ENCODE results near the gene SLC4A5.

SLC4A5 gene

DNA sequence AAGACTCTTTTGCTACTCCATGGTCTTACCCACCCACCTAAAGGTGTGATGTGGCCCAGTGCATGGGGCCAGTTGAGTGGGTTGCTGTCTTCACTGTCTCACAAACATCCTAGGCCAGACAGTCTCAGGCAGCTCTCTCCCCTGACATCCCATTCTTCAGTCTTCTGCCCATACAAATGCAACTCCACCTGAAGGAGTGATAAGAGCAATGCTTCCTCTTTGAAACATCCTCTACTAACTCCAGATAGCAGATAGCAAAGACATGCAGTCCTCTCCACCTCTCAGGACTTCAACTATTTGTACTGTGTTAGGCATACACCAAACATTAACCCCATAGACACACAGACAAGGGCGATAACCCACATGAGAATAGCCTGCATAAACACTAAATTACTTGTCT lies 73.5 kb downstream of the SLC4A5 start:
- DNase-seq (ENCODE audit: low read depth), result no peak

DNA sequence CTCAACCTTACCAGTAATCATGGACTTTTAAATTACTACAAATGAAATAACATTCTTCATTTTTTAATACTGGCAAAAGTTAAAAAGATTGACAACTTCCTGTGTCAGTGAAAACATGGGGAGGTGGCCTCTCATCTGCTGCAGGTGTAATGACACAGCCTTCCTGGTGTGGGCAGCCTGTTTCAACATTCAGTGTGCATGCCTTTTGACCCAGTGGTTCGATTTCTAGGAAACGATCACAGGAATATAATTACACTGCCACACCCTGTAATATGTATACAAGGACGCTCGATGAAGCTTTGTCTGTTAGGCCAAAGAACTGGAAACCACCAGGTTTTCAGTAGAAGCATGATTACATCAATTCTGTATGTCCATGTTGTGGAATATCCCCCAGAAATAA lies 76.1 kb downstream of the SLC4A5 start:
- no peak for DNase-seq (ENCODE audit: low read depth)

DNA sequence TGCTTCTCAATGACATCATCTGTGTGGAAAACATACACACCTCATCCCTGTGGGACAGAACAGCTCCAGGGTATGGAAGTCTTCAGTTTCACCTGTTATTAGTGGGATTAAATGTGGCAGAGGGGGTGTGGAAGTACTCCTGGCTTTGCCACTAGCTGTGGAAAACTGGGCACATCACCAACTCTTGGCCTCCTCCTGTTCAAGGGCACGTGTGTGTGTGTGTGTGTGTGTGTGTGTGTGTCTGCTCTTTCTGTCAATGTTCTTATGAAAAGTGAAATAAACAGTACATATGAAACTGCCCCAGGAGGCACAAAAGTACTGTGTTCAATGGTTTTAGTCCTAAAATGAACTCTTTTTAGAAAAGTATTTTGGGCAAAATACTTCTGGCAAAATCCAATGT lies 78.9 kb downstream of the SLC4A5 start:
- DNase-seq (ENCODE audit: low read depth), result no peak

DNA sequence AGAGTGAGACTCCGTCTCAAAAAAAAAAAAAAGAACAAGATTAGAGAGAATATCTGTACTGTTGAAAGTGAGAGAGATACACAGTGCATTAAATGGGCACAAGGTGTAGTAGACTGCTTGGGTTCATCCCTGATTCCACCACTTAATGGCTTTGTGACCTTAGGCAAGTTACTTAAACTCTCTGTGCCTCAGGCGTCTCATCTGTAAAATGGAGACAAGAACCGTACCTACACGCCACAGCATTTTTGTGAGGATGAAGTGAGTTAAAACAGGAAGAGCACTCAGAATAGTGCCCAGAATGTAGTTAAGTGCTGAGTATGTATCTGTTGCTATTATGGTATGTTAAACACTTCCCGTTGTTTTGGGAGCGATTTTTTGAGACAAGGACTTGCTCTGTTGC lies 80.5 kb downstream of the SLC4A5 start:
- DNase-seq (ENCODE audit: low read depth), result no peak

DNA sequence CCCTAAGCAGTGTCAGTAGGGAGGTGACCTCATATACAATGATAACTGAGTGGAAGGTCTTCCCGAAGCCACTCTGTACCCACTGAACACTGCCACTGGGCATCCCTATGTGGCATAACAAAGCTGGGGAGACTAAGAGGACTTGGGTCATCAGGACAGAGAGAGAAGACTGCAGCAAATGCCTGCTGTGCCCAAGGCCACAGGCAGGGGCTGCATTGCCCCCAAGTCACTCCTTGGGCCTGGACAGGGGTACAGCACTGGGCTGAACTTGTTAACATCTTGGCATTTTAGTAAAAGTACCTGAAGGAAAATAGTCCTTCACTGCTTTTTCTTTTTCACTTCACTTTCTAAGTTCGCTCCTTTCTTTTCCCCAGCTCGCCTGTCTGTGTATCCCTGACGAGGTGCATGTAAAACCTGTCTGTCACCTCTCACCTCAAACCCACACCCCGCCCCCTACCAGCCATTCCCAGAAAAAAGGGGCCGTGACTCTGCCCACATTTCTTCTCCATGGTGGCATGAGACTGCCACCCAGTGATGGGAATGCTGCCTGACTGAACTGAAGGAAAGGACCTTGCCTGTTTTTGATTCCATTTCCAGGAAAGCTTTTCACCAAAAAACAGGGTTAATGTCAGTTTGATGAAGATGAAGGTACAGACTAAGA lies 81.9 kb downstream of the SLC4A5 start:
- DNase-seq (ENCODE audit: low read depth), result no peak

DNA sequence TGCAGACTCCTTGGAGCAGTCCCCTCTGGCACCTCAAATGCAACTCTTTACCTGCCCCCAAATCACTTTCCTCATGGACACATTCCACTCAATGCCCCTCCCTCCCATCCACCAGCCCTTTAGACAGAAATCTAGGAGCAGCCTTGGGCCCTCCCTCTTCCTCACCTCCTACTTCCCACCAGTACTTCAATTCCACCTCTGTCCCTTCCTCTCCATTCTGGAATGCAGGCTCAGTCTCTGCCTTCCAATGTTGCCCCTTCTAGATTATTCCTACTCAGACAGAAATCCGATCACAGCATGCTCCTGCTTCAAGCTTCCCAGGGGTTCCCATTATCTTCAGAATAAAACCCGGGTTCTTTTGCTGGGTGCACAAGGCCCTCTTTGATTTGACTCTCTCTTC lies 82.7 kb downstream of the SLC4A5 start:
- no peak for DNase-seq (ENCODE audit: low read depth)

DNA sequence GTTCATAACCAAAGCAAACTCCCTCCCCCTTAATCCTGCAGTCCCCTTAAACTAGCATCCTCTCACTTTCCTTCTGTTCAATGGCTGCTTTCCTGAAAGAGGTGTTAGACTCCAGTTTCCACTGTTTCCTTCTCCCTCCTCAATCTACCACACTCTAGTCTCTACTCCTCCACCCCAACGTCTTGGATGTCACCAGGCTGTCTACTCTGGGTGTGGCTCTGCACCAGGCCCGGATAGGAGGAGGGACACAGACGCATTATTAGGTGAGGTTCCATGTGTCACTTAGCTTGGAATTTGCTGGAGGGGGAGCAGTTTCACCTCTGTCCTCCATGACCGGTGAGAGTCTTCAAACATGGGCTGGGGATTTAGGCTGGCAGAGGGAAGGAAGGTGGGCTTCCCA lies 83.5 kb downstream of the SLC4A5 start:
- no peak for DNase-seq (ENCODE audit: low read depth)

DNA sequence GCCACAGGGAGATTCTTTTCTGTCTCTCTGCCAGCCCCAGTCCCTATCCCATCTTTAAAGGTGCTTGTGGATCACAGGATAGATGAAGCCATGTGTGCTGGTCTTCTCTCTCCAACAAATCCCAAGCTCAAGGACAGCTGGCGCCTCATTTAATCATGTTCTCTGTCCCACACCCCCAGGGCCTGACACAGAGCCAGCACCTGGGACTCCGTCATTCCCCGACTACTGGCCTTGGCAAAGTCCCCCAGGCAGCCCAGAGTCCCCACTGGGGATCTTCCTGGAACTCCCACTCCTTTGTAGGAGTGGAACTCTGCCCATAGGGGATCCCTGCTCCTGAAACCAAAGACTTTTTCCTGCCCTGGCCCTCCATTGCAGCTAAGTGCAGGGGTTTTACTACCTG lies 84.0 kb downstream of the SLC4A5 start:
- no peak for DNase-seq (ENCODE audit: low read depth)

DNA sequence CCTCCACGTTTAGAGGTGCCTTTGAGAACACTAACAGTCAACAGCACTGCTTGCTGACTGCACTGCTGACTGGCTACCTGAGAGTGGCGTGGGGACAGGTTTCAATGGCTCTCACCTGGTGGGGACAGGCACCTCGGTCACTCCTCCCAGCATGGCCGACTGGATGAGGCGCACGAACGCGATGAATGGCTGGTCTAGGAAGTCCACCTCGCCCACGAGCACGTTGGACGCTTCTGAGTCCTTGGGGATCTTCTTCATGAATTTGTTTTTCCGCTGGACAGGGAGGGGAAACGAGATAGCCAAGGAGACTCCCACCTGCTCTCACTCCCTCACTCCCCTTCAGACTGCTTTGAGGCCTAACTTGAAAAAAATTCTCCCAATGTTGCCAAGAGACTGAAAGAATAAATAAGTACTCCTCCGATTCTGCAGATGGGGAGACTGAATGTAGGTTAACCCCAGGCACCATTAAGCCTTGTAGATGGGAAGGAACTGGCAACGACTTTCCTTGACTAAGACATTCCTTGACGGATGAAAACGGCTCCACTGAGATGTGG lies 87.5 kb downstream of the SLC4A5 start:
- no peak for DNase-seq (ENCODE audit: low read depth)

DNA sequence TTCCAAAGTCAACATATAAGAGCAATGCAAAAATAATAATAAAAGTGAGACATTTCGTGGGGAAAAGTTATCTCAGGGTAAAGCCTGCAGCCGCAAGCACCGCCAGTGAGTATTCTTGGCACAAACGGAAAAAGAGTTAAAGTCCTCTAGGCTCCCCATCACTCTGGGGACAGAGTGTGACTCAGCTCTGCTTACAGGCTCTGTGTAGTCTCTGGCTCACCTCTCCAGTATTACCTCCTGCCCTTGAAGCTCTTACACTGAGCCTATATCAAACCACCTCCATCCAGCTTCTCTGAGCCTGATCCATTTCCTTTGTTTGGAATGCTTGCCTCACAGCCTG lies 89.3 kb downstream of the SLC4A5 start:
- no peak for DNase-seq (ENCODE audit: low read depth)

DNA sequence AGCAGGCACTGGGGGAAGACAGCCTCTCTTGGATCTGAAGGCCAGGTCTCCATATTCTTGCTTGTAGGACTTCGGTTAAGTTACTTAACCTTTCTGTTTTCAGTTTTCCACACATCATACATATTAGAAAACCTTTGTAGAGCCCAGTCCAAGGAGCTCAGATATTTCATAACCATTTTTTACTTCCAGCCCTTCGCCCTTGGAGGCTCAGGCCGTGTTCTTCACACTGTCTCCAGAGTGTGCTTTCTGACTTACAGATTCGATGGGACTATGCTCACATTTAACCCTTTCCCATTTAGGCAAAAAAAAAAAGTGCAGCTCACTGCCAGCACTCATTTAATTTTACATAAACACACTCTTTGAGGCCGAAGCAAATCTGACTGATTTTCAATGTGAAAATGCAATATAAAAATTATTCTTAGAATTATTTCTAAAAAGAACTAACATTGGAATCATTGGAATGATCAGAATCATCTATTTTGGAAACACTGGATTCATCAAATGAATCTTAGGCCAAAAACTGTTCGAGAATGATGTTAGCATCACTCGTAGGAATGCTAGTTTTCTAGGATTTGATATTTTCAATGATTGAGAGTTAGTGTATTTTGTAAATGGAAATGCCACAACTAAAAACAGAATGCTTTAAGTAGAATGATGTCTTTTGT lies 89.8 kb downstream of the SLC4A5 start:
- DNase-seq (ENCODE audit: low read depth), result no peak

DNA sequence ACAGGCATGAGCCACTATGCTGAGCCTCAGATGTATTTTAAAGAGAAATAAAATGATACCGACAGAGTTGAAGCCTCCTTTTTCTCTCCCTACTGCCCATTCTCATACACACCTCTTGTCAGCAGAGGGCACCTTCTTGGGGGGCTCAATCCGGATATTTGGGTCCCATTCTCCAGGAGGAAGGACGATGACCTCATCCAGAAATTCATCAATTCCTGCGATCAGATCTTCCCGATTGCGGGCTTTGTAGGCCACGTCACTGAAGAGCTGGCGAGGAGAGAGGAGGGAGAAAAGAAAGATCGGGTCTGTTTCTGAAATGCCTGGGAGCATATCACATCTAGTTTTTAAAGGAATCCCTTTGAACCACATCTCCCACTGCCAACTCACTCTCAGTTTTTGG lies 90.4 kb downstream of the SLC4A5 start:
- DNase-seq (ENCODE audit: low read depth), result no peak

DNA sequence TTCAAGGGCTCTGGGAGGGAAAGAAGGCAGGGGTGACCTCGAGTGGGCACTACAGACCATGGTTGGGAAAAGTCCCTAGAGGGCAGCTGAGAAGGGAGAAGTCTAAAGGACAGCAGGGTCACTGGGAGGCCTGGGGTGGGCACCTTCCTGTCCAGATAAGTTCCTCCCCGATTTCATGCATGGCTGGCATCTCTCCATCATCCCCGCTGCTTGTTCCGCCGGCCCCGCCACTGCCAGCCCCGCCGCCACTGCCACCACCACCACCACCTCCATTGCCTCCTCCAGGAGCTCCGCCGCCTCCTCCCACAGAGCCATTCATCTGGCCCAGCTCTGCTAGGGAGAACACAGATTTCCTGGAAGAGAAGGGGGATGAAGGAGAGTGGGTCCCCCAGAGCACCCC lies 91.2 kb downstream of the SLC4A5 start:
- no peak for DNase-seq (ENCODE audit: low read depth)

DNA sequence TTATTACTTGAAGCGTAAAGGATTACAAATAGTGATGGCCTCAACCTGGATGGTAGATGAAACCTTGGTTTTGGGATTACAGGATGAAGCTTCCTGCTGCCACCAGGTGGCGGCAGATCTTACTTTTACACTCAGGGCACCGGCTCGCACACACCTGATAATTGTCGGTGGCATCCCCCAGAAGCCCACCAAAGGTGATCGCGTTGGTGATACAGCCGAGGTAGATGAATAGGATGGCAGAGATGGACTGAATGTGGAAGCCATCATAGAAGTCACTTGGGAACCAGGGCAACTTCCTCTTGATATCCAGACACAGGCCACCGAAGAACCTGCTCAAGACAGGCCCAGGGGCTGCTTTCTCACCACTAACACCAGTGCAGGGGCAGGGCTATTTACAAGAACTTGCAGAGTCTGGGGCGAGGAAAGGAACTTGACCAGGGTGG lies 93.0 kb downstream of the SLC4A5 start:
- no peak for DNase-seq (ENCODE audit: low read depth)

DNA sequence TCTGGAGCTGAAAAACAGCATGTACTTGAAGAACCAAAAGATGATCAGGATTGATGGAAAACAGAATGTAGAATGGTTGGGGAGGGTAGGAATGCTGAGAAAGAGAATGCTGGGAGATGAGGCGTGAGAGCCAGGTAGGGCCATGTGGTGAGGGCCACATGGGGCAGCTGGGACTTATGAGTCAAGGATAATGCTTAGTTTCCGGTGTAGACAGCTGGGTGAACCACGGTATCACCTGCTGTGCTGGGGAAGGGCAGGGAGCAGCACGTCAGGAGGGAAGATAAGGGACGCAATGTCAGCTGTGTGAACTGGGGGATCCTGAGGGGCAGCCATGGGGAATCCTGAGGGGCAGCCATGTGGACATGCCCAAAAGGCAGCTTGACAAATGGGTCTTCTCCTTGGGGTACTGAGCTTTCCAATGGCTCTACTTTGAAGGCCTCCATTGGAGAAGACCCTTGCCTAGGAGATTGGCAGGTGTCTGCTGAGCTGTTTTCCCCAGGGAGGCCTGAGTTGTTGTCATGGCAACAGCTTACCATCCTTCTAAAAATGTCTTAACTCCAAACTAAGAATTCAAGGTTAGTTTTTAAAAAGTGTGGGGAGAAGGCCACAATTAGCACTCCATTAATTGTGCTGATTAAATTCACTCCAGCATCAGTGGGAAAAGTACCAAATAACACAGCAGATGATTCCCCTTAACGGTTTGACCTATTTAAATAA lies 93.7 kb downstream of the SLC4A5 start:
- DNase-seq (ENCODE audit: low read depth), result no peak

DNA sequence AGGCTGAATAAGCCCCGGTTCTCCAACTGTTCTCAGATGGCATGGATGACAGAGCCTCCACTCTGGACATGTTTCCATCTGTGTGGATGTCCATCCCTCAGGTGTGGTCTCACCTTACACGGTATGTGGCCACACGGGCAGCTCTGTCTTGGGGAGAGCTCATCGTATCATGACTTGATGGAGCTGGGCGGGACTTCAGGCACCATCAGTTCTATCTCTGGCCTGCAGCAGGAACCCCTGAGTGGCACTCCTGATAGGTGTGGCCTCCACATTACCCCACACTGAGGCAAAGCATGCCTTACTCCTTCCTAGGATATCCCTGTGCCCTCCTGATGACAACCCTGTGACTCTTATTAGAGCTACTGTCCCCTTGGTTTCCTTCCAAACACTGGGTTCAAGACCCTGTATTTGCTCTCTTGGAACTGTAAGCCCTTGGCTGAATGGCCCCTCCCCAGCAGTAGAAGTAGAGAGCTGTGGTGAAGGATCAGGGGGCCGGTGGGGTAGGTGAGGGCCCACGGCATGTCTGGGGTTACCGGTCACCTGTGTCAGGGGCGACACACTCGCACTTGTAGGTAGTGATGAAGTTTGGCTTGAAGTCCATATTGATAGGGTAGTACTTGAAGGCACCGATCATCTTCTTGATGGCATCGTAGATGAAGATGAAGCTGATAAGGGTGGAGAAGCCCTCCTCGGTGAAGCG lies 96.6 kb downstream of the SLC4A5 start:
- no peak for DNase-seq (ENCODE audit: low read depth)

DNA sequence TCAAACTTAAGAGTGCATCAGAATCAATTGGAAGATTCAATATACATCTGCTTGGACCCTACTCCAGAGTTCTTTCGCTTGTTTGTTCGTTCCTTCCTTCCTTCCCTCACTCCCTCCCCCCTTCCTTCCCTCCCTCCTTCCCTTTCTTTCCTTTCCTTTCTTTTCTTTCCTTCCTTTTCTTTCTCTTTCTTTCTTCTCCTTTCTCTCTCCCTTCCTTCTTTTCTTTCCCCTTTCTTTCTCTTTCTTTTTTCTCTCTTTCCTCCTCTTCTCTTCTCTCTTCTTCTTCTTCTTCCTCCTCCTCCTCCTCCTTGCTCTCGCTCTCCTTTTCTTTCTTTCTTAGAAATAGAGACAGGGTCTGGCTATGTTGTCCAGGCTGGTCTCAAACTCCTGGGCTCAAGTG lies 98.9 kb downstream of the SLC4A5 start:
- no peak for DNase-seq (ENCODE audit: low read depth)

DNA sequence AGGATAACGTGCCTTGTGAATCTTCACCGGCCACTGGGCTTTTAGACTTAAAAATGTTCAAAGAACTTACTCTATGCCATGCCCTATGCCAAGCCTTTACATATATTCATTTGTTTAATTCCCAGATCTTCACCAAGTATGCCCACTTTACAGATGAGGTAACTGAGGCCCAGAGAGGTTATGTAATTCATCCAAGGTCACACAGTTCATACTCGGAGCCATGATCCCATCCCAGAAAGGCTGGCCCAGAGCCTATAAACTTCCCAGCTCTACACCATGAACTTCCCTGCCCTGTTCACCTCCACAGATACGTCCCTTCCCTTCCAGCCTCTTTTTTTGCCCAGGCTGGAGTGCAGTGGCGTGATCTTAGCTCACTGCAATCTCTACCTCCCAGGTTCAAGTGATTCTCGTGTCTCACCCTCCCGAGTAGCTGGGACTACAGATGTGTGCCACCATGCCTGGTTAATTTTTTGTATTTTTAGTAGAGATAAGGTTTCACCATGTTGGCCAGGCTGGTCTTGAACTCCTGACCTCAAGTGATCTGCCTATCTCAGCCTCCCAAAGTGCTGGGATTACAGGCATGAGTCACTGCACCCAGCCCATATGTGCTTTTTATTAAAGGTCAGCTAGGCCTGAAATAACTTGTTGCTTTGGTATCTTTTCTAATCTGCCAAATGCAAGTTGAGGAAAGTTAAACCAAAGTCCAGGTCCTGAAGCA lies 100.7 kb downstream of the SLC4A5 start:
- DNase-seq (ENCODE audit: low read depth), result no peak

DNA sequence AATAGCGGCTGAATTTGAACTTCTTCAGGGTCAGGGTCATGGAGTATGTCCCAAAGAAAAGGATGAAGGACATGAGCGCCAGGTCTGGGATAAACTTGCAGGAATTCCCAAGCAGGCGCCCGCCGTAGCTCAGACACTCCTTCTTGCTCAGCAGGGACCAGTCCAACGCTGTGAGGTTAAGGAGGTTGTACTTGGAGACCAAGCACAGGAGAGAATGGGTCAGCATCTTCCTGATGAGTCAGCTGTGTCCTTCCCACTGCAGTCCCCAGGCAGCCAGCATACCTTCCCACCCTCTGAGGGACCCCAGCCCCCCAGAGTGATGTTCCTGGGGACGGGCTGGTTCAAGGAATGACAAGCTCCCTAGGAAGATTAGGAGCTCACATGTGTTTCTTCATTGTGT lies 103.9 kb downstream of the SLC4A5 start:
- no peak for DNase-seq (ENCODE audit: low read depth)

DNA sequence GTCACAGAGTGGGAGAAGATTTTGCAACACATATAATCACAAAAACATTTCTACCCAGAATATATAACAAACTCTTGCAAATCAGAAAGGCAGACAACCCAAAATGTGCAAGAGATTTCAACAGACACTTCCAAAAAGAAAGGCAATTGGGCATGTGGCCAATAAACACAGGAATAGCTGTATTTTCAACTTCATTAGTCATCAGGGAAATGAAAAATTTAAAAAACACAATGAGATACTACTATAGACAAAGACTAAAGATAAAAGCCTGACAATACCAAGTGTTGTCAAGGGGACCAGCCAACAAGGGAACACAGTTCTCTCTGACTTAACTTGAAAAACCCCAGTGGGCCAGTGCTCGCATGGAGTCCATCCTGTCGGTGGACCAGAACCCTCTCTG lies 104.3 kb downstream of the SLC4A5 start:
- DNase-seq (ENCODE audit: low read depth), result no peak

DNA sequence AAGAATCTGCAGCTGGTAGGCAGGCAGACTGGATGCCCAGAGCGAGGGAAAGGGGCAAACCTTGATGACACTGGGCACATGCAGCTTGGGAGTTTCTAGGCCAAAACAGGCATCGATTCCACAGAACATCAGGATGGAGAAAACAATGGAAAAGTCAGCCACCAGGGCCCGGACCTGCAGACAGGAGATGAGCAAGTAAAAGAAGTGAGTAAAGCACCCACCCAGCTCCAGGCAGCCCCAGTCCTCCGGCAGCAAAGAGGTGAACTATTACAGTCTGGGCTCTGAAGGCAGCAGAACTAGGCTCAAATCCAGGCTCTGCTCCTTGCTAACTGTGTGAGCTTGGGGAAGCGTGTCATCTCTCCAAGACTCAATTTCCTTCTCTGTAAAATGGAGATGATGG lies 108.2 kb downstream of the SLC4A5 start:
- DNase-seq (ENCODE audit: low read depth), result no peak

DNA sequence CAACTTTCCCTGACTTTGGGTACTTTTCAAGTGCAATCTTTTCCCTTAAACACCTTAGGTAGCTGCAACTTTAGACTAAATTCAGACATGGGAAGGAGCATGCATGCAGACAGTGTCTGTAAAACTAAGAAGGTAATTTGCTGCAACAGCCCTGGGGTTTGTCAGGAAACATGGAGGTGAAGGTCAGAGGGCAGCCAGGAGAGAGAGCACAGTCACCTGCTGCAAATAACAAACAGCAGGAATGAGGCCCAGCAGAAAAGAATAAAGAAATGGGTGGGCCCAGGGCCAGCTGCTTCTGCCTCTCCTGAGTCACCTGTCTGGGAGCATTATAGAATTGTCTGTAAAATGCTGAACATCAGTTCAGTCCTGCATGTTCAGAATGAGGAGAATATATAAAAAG lies 109.6 kb downstream of the SLC4A5 start:
- DNase-seq (ENCODE audit: low read depth), result no peak

Data from stimulated activated CD8-positive, alpha-beta memory T cell treated with anti-CD3 and anti-CD28 coated beads, Interleukin-15, amount 100 ng/mL, for 1 hour (primary cell).